ENCODE results near the gene STUB1.

DNA sequence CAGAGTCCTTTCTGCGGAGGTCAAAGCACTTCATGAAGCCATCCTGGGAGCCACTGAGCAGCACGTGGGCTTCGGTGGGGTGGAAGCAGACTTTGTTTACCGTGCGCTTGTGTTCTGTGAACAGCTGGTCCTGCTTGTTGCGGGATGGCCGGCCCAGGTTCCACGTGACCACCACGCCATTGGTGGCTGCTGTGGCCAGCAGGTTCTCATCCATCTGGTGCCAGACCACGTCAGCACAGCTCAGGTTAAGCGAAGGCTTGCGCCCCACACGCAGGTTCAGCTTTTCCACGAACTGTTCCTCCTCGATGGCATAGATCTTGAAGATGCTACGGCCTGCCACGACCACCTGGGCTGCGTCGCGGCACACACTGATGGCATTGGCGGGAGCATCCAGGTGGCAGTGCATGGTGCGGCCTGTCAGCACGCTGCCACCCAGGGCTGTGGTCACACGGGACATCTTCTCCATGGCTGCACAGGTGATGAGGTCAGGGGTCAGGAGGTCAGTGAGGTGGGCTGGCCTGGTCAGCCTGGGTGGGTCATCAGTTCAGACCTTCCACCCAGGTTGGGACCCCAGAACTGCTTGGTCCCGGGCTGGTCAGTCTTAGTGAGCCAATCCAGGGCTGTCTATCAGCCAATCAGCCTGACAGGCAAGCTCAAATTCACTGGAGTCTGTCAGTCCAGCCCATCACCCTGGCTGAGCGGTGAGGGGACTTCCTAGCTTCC lies 9.1 kb downstream of the STUB1 start:
- TF ChIP-seq, protein P1, sequence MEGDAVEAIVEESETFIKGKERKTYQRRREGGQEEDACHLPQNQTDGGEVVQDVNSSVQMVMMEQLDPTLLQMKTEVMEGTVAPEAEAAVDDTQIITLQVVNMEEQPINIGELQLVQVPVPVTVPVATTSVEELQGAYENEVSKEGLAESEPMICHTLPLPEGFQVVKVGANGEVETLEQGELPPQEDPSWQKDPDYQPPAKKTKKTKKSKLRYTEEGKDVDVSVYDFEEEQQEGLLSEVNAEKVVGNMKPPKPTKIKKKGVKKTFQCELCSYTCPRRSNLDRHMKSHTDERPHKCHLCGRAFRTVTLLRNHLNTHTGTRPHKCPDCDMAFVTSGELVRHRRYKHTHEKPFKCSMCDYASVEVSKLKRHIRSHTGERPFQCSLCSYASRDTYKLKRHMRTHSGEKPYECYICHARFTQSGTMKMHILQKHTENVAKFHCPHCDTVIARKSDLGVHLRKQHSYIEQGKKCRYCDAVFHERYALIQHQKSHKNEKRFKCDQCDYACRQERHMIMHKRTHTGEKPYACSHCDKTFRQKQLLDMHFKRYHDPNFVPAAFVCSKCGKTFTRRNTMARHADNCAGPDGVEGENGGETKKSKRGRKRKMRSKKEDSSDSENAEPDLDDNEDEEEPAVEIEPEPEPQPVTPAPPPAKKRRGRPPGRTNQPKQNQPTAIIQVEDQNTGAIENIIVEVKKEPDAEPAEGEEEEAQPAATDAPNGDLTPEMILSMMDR (IDR thresholded peaks at IDR 0.05): no peak
- no peak for TF ChIP-seq POLR2A (IDR thresholded peaks at IDR 0.05)

Data from tibial nerve (tissue), 3 donors.